Heart right ventricle (tissue), 16 donors: ENCODE results near the gene EYS. TPM values are rescaled to one million over a fixed set of nuclear protein-coding genes. Genes with fewer than 3 reads are reported as not detected.

ENCODE experiments used
- ATAC-seq, 8 donors: fragments of 200-7000 bp; cut with Tn5 transposase; one replicate each; pipeline ENCODE4 v1.9.1; 2020; ENCODE audit warnings: mild to moderate bottlenecking in 8 of 8, moderate library complexity in 8 of 8, moderate number of reproducible peaks in 1 of 8
- DNase-seq, 2 donors: peaks; one replicate each; pipeline ENCODE4 v3.0.0-alpha.2; 2020
- H3K27ac ChIP-seq, 10 donors: fragments of 200-600 bp; sonication (generic) in 2 of 10; one replicate each; pipeline versions ENCODE4 v1.5.0 to v1.8.0; 2020 to 2022; ENCODE audit warnings: mild to moderate bottlenecking in 3 of 10
- H3K27me3 ChIP-seq, 7 donors: fragments of 200-600 bp; one replicate each; pipeline ENCODE4 v1.8.0; 2021 to 2022; ENCODE audit warnings: mild to moderate bottlenecking in 2 of 7
- H3K36me3 ChIP-seq, 9 donors: fragments of 200-600 bp; sonication (generic) in 1 of 9; one replicate each; pipeline versions ENCODE4 v1.5.0 to v1.8.0; 2020 to 2022; ENCODE audit warnings: mild to moderate bottlenecking in 2 of 9
- H3K4me1 ChIP-seq, 9 donors: fragments of 200-600 bp; sonication (generic) in 1 of 9; one replicate each; pipeline versions ENCODE4 v1.5.0 to v1.8.0; 2020 to 2022; ENCODE audit warnings: mild to moderate bottlenecking in 4 of 9
- H3K4me3 ChIP-seq, 10 donors: fragments of 200-600 bp; sonication (generic) in 2 of 10; one replicate each; pipeline versions ENCODE4 v1.5.0 to v1.8.0; 2020 to 2022; ENCODE audit warnings: mild to moderate bottlenecking in 7 of 10, moderate library complexity in 2 of 10
- H3K9me3 ChIP-seq, 11 donors: fragments of 200-600 bp in 10 of 11; sonication (generic) in 2 of 11; one replicate each; pipeline versions ENCODE4 v1.5.0 to v1.8.0; 2013 to 2022; ENCODE audit warnings: mild to moderate bottlenecking in 2 of 11, control low read depth in 1 of 11, moderate library complexity in 1 of 11
- WGBS, 2 donors: extraction: QIAGEN DNeasy Blood & Tissue Kit; methylation state at CpG; one replicate each; pipeline ENCODE4 v1.1.7; 2013; ENCODE audit warnings: inconsistent platforms in 1 of 2; 5-methylcytosine and 5-hydroxymethylcytosine counted together
- intact Hi-C, 10 donors: fragments of 100-400 bp; cut with DNase I; formaldehyde crosslinking; loops; one replicate each; pipeline versions ENCODE4 v1.11.1 to v1.14.2; 2022
- polyA plus RNA-seq, 2 donors: library from polyadenylated mRNA; stranded (reverse); fragments of 200-250 nt; gene quantifications; one replicate each; pipeline ENCODE4 v1.2.3, GENCODE V29; 2013
- total RNA-seq, 10 donors: library from RNA; stranded (reverse); fragmentation: NEBNext Ultra II Directional in 3 of 10; extraction: Animal tissue kit (Norgen Biotek cat#: 25700) in 3 of 10; gene quantifications; one replicate each; pipeline versions ENCODE4 v1.2.1 to v1.2.4, GENCODE V29; 2021 to 2023
- TF ChIP-seq, protein P1 (sequence below), 9 donors: fragments of 200-600 bp; sonication (generic) in 2 of 9; IDR thresholded peaks; one replicate each; pipeline versions ENCODE4 v1.5.0 to v1.8.0; 2021 to 2022; ENCODE audit warnings: antibody characterized with exemption in 9 of 9, mild to moderate bottlenecking in 5 of 9, moderate library complexity in 1 of 9
- donor health status: Arrhythmogenic right ventricular cardiomyopathy.
- donor health status: ischemic (EF 13 %, LVEDD 7.1; RV severe dilation, severe dysfunction).
- donor health status: healthy with polysubstance abuse.
- donor health status: DM: no; HTN: yes; CAD: no.
- donor health status: DM: no; HTN: no; CAD: no.
- donor health status: ischemic (EF 25% LVEDD 6.9; RV normal size, moderate dysfunction).
- donor health status: ischemic (EF 25% LVEDD 5.7; RV mildly dilated, moderate dysfunction).
- donor health status: healthy.
- donor health status: DM: yes; HTN: yes; CAD: no.
- donor health status: Ischemic cardiomyopathy.
- donor health status: ischemic (EF 35%, LVEDD 5.7; RV mildly dilated, moderate dysfunction).
- donor health status: nonischemic (EF 11% LVEDD 7.7; RV severe dilation, severe dysfunction).
- donor health status: DM: yes; HTN: yes; CAD: no.
- donor health status: PGD.
- donor health status: ischemic (EF 29% LVEDD 5.4; RV normal size, mild dysfunction).
- donor health status: nonischemic (EF 23%, LVEDD 6.1; RV moderate dilation, normal function).

Gene EYS
- total and polyA plus RNA-seq, 12 donors, result 0.02 to 0.40 (median 0.18) TPM; not detected in 8

DNA sequence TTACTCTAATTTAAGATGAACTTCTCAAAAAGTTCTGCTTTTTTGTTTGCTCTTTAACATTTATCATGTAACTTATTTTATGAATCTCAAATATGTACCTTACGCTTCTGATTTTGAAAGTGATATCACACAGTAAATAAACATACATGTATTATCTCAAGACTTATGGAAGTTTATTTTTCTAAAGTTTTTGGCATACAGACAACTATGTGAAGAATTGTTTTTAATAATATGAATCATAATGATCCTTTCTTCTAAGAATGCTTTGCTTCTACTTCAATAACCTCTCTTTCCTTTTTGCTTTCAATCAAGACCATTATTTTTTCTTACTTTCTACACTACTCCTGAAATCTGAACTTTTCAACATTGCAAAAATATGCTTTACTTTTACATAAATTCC lies 816.4 kb downstream of the EYS start:
- TF ChIP-seq, protein P1, sequence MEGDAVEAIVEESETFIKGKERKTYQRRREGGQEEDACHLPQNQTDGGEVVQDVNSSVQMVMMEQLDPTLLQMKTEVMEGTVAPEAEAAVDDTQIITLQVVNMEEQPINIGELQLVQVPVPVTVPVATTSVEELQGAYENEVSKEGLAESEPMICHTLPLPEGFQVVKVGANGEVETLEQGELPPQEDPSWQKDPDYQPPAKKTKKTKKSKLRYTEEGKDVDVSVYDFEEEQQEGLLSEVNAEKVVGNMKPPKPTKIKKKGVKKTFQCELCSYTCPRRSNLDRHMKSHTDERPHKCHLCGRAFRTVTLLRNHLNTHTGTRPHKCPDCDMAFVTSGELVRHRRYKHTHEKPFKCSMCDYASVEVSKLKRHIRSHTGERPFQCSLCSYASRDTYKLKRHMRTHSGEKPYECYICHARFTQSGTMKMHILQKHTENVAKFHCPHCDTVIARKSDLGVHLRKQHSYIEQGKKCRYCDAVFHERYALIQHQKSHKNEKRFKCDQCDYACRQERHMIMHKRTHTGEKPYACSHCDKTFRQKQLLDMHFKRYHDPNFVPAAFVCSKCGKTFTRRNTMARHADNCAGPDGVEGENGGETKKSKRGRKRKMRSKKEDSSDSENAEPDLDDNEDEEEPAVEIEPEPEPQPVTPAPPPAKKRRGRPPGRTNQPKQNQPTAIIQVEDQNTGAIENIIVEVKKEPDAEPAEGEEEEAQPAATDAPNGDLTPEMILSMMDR (IDR thresholded peaks at IDR 0.05), result no peak
- Histone ChIP-seq H3K4me1 (no peaks in the 10 kb centered on the region), H3K27ac (no peak overlapping the region), H3K36me3 (no peaks in the 10 kb centered on the region), H3K4me3 (no peak overlapping the region), H3K9me3 (no peaks in the 10 kb centered on the region), H3K27me3 (no peaks in the 10 kb centered on the region)
- DNase-seq, result no peak
- WGBS, 2 donors, result 71 to 83% methylated on average over 1 of the region's 1 CpG
- intact Hi-C loops, result no loop called here
- no peak for ATAC-seq

DNA sequence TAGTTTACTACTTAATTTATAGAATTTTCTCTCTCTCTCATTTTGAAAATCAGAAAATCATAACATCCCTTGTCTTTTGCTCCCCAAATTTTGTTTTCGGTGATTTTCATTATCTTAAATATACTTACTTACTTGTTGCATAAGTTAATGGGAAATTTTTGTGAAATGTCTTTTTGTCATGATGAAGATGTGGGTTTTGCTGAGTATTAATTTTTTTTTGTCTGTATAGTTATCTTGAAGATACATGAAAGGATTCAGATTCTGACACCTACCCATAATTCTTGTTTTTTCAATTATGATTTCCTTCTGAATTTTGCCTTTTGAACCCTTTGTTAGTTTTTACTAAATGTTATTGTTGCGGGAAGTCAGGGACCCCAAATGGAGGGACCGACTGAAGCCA lies 817.9 kb downstream of the EYS start:
- H3K4me1 ChIP-seq, result no peaks in the 10 kb centered on the region
- no peak overlapping the region for H3K4me3 ChIP-seq

DNA sequence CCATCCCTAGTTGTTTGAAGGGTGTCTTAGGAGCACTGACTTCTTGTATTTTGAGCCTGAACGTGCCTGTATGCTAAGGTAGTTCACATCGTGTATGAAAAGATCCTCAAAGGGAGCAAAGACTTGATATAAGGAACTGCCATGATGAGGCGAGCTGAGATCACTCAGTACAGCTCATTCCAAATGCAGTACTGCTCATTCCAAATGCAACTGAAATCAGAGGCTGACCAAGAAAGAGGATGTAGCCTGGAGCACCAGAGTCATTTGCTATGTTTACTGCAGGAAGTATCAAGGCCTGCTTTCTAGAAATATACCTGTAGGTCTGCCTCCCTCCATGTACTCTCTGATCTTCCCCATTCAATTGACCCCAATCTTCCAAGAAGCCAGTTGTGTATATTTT lies 832.2 kb downstream of the EYS start:
- ATAC-seq (no peak), DNase-seq (no peak)
- H3K27me3 ChIP-seq, result no peaks in the 10 kb centered on the region
- intact Hi-C loops, result no loop called here
- no peaks in the 10 kb centered on the region for H3K4me1 ChIP-seq
- TF ChIP-seq, protein P1 (IDR thresholded peaks at IDR 0.05), result no peak
- no peaks in the 10 kb centered on the region for H3K36me3 ChIP-seq
- H3K9me3 ChIP-seq, result no peaks in the 10 kb centered on the region
- 77 to 86% methylated on average over 3 of the region's 3 CpGs for WGBS, 2 donors
- H3K27ac ChIP-seq, result no peak overlapping the region
- H3K4me3 ChIP-seq, result no peak overlapping the region

More for the DNA sequence above, 817.9 kb downstream of the EYS start:
- H3K36me3 ChIP-seq, result no peaks in the 10 kb centered on the region
- ATAC-seq (no peak), DNase-seq (no peak)
- no peaks in the 10 kb centered on the region for H3K27me3 ChIP-seq
- H3K9me3 ChIP-seq, result no peaks in the 10 kb centered on the region
- intact Hi-C loops, result no loop called here
- TF ChIP-seq, protein P1 (IDR thresholded peaks at IDR 0.05), result no peak
- 65 to 99% methylated on average over 3 of the region's 3 CpGs for WGBS, 2 donors
- no peak overlapping the region for H3K27ac ChIP-seq

DNA sequence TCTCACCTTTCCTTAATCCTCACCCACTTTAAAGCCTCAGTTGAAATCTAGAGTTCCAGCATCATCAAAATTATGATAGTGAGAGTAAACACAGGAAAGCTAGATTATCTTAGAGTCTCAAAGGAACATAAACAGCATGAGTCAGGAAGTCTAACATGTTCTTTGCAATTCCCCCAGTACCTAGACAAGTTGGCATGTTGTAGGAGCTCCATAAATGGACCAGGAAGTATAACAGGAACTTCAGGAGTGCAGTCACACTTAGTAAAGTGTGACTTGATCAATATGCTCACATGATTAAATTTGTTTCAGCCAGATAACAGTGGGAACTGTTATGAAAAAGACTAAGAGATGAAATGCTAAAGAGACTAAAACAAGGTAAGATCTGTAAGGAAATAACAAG lies 834.4 kb downstream of the EYS start:
- TF ChIP-seq, protein P1 (IDR thresholded peaks at IDR 0.05), result no peak
- DNase-seq (no peak), ATAC-seq (no peak)
- no peaks in the 10 kb centered on the region for H3K27me3 ChIP-seq
- no peaks in the 10 kb centered on the region for H3K9me3 ChIP-seq
- H3K36me3 ChIP-seq, result no peaks in the 10 kb centered on the region
- H3K4me3 ChIP-seq, result no peak overlapping the region
- intact Hi-C loops, result no loop called here
- no peaks in the 10 kb centered on the region for H3K4me1 ChIP-seq
- H3K27ac ChIP-seq, result no peak overlapping the region
